ENCODE data around the gene FARS2.

The FARS2 gene

GRCh38 chr6:5617179-5617578 lies 355.9 kb downstream of the FARS2 start:
- FAIRE-seq (no peak), DNase-seq (ENCODE audit: low spot score) (no peak)

DNA sequence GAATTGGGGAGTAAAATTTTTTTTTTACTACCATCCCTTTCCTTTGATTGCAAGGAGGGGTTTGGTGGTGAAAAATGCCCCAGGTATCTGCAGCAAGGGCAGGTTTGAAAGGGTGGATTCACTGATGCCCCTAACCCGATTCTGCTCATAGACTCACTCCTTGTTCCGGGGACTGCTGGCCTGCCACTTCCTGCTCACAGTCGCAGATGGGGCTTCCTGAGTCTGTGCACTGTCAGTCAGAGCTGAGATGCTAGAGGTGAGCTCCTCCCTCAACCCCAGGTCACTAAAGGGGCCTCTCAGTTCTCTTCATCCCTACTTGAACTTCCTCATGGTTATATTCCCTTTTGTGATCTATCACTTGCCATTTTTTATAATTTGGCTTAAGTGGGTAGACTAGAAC lies 357.9 kb downstream of the FARS2 start:
- DNase-seq (ENCODE audit: low spot score) = no peak
- no peak for FAIRE-seq

- FAIRE-seq (no peak), DNase-seq (ENCODE audit: low spot score) (no peak)
Measured at GRCh38 chr6:5622276-5623005, 361.1 kb downstream of the FARS2 start.

DNA sequence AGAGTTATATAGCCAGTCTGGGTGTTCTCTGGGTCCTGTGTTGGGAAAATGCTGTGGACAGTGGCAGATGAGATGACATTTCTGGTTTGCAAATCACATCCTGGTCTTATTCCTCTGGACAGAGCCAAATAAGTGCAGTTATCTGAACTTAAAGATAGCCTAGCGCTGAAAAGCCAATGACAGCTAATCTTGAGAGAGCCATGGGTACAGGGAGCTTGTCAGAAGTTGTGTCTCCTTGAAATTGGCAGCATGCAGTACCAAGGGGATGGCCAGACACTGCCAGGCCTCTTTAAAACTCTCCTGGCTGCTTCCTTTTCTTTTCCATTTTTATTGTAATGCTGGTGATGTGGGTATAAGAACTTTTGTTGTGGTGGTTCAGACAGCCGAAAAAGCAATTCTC lies 362.5 kb downstream of the FARS2 start:
- FAIRE-seq = no peak

GRCh38 chr6:5624256-5624655 lies 362.9 kb downstream of the FARS2 start:
- no peak for FAIRE-seq
- DNase-seq (ENCODE audit: low spot score) = no peak

More for the DNA sequence above, 362.5 kb downstream of the FARS2 start:
- DNase-seq (ENCODE audit: low spot score) = no peak

DNA sequence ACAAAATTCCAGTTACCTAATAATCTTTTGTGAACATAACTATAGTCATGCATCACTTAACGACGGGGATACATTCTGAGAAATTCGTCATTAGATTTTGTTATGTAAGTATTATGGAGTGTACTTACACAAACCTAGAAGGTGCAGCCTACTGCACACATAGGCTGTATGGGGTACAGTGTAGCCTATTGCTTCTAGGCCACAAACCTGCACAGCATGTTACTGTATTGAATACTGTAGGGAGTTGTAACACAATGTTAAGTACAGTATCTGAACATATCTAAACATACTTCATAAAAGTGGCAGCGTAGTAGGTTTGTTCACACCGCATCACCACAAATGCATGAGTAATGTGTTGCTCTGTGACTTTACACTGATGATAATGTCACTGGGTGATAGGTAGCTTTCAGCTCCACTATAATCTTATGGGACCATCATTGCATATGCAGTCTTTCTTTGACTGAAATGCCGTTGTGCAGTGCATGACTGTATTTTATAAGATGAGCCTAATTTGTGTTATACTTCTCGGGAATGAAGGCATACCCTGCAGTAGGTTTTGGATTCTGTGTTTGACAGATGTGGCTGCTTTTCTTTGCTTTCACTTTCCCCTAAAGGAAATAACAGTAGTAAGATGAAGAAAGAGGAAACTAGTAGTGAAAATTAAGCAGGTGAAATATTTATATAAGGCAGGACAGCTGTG lies 365.6 kb downstream of the FARS2 start:
- FAIRE-seq = no peak
- DNase-seq (ENCODE audit: low spot score) = no peak

- DNase-seq (ENCODE audit: low spot score) (no peak), FAIRE-seq (no peak)
Measured at GRCh38 chr6:5630636-5631035, 369.3 kb downstream of the FARS2 start.

GRCh38 chr6:5632348-5632935 lies 371.1 kb downstream of the FARS2 start:
- FAIRE-seq (no peak), DNase-seq (ENCODE audit: low spot score) (no peak)

DNA sequence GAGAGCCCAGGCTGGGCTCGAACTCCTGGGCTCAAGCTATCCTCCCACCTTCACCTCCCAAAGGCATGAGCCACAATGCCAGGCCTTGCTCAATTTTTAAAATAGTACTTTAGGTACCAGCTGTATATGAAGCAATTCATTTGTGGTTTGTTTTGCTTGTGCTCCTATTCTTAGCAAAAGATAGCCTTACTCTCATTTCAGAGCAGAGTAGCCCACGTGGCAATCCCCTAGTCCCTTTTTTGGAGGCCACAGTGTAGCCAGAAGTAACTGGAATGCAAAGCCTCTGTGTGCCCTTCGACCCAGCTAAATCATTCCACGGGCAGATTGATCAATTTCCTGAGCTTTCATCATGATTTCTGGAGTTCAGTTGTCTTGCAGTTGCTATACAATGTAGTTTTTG lies 373.2 kb downstream of the FARS2 start:
- FAIRE-seq (no peak), DNase-seq (ENCODE audit: low spot score) (no peak)

DNA sequence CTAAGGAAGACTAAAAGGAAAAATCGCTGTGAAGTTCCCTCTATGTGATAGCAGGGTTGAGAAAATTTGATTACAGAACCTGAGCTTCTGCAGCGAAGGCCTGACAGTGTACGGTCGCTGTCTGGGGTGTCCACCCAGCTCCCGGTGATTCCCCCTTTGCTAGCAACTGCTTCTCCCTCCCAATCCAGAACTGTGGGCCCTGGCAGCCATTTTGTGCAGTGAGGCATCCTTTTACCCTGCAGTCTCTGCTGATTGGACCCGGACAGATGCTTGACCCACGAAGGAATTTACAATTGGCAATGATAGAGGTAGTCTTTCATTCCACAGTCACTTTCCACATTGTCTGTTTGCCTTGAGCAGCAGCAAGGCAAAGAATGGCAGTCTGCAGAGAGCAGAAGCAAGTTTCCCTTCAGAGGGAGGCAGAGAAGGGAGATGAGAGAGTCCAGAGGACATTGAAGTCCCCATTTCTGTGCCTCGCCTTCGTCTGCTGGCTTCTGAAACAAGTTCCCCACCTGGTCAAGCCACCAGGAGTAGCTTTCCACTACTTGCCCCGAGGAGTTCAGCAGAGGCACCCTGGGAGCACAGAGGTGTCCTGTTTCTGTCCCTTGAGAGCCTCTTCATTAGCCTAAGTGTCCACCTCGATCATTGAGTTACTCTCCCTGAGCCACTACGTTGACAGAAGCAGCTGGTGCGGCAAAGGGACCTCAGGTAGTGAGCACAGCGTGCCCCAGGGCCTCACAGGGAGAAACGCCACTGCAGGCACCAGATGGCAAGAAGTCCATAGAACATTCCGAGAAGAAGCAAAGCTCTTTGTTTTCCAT lies 375.1 kb downstream of the FARS2 start:
- no peak for DNase-seq (ENCODE audit: low spot score)
- FAIRE-seq = no peak

GRCh38 chr6:5637714-5638113 lies 376.4 kb downstream of the FARS2 start:
- DNase-seq (ENCODE audit: low spot score) (no peak), FAIRE-seq (no peak)

- FAIRE-seq (no peak), DNase-seq (ENCODE audit: low spot score) (no peak)
Measured at GRCh38 chr6:5638666-5639065, 377.4 kb downstream of the FARS2 start.

DNA sequence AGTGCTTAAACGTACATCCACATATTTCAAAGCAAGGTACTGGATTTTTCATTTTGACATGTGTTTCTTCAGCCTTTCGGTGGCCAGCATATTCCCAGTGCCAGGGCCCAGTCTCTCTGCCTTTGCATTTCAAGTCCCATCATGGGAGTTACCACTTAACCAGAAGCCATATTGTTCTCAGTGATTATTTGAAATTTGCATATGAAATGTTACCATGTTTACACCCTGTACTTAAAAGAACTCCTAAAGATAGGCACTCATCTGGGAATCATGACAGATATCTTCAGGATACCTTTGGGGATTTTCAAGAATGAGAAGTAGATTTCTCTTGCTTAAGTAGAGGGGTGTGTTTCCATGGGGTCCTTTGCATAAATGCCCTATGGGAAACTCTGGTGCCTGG lies 377.9 kb downstream of the FARS2 start:
- DNase-seq (ENCODE audit: low spot score) (no peak), FAIRE-seq (no peak)

DNA sequence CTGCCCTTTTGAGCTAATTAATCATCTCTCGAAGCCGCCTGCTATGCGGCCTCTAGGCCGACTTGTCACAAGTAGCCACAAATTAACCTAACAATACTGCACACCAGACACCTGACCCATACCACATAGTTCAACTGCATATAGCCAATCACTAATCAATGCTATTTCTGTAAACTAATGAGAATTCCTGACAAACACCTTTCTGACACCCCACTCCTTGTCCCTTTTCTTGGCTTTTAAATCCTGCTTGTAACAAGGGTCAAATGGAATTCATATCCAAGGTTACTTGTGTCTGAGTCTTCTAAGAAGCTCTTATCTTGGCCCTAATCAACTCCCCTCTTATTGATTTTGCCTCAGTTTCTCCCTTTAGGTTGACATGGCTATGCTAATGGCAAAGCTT lies 379.3 kb downstream of the FARS2 start:
- DNase-seq (ENCODE audit: low spot score) = no peak
- no peak for FAIRE-seq

DNA sequence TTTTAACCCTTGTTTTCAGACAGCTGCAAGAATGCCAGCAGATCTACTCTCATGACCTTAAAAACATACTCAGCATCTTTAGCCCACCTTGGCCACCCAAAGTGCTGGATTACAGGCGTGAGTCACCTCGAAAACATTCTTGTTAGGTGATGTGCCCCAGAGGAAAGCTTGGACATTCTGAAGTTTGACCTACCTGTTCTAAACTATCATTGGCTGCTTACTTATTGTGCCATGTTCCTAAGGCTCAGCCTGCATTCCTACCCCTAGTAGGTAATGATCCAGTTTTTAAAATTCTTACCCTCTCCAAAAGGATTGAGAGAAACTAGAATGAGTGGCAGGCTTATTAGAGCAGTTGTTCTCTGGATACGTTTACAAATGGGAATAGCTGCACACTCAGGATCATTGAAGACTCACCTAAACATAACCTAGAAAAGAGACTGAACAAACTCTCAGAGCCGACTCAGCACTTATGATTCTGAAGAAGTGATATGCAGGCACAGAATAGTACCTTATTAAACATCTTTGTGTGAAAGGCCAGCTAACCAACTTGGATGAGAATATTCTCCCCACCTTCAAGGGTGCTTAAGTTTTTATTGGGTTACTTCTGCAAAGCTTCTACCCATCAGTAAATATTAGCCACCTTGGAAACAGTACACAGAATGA lies 383.3 kb downstream of the FARS2 start:
- no peak for DNase-seq (ENCODE audit: low spot score)

GRCh38 chr6:5645328-5646290 lies 384.3 kb downstream of the FARS2 start:
- FAIRE-seq (no peak), DNase-seq (ENCODE audit: low spot score) (no peak)

More for the DNA sequence above, 383.3 kb downstream of the FARS2 start:
- no peak for FAIRE-seq

DNA sequence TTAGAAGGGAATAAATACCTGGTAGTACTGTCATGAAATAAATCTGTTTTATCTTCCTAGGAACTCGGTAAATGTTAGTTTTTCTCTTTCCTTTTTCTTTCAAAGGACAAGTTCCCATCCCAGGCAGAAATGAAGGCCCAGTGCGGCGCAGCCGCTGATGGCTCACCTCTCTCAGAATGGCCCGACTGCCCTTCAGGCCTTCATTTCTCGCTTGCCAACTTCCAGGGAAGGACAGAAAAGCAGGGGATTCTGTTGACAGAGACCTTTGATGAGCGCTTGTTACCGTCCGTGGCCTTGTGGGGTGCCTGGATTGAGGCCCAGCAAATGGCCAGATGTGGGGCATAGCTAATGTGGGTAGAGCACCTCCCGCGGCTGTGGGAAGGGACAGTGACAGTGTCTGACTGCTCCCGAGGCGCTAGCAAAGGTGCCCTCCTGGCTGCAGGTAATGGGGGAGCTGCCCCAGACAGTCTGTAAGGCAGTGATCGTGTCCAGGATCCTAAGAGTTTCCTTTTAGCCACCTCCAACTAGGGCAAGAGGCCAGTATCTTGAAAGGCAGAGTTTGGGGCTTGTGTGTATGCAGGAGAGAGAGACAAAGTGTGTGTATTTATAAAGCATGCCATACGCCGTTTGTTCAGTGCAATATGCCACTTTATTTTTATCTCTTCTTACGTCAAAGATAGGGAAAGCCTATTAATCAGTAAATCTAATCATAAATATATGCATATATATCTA lies 391.3 kb downstream of the FARS2 start:
- no peak for FAIRE-seq
- no peak for DNase-seq (ENCODE audit: low spot score)

GRCh38 chr6:5653801-5654200 lies 392.5 kb downstream of the FARS2 start:
- no peak for DNase-seq (ENCODE audit: low spot score)
- no peak for FAIRE-seq

- DNase-seq (ENCODE audit: low spot score) = no peak
- no peak for FAIRE-seq
Measured at GRCh38 chr6:5656226-5656625, 394.9 kb downstream of the FARS2 start.

All from RCC 7860 (cell line).